AG04449 (cell line): ENCODE results near the gene MRPS23.

ENCODE experiments used
- CTCF ChIA-PET: fragments of 350-600 bp; formaldehyde crosslinking; extraction: SDS; loops from one replicate; lab custom pipeline; 2021; ENCODE audit warnings: antibody characterized with exemption; lab: Yijun Ruan, JAX
- POLR2A ChIA-PET: fragments of 400-600, 350-600 bp; formaldehyde crosslinking; extraction: SDS; loops from one replicate; lab custom pipeline; 2020; ENCODE audit warnings: antibody characterized with exemption, inconsistent platforms; lab: Yijun Ruan, JAX
- DNase-seq: peaks from one replicate; pipeline ENCODE4 v3.0.0-alpha.2; 2010; ENCODE audit warnings: low read depth, low spot score
- H3K4me3 ChIP-seq: 2 replicates; pipeline ENCODE4 v1.5.1; 2011; ENCODE audit warnings: low read depth, mild to moderate bottlenecking, control low read depth, low read length
- CTCF ChIP-seq: IDR thresholded peaks from one replicate; pipeline ENCODE4 v1.5.1; 2011; ENCODE audit warnings: mild to moderate bottlenecking, moderate library complexity, low read length, control low read depth, inconsistent platforms; ENCODE audit not compliant: insufficient read depth; ENCODE audit errors: missing control alignments

The MRPS23 gene

DNA sequence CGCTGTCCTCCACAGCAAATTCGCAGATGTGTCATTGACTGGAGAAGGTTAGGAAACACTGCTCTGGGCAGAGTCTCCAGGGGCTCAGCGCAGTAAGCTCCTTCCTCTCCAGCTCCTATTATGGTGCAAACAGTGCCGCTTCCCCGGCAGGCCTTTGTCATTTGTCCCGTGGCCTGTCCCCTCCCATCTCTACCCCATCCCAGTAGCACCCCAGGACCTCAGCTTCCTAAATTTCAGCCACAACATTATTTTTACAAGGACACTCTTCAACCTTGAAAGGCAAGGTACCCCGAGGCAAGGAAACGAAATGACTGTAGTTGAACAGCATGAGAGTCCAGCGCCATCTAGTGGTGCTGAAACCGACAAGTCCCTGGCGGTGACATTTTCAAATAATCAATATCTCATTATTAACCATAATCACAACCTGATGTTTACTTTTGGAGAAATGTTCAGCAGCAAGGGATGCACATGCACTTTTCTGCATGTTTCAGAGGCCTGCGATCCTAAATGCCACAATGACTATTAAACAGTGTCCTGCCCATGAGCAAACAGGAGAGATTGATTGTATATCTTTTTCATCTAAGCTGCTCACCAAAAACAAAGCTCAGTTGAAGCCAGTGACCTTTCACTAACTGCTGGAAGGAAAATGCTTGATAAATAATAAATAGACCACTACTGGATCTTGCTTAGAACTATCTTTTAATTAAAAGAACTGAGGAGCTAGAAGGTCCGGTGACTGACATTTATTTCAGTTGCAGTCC, 16.5 kb downstream of the MRPS23 start:
- no peak for DNase-seq
- peak; percentile 78 for TF ChIP-seq CTCF
- ChIA-PET CTCF (interaction anchor here (0.6 to 5.8 kb wide), 63 partner anchors 10 to 726 kb away, joined by 3 to 106 read pairs (median 3); partner anchors contain the start of genes MRPS23 and SRSF1), POLR2A (interaction anchor here (0.9 kb wide), 1 partner anchor 11 kb away, joined by 3 read pairs; no protein-coding TSS in a partner anchor)
- H3K4me3 ChIP-seq = peak overlapping the region; percentile 58

DNA sequence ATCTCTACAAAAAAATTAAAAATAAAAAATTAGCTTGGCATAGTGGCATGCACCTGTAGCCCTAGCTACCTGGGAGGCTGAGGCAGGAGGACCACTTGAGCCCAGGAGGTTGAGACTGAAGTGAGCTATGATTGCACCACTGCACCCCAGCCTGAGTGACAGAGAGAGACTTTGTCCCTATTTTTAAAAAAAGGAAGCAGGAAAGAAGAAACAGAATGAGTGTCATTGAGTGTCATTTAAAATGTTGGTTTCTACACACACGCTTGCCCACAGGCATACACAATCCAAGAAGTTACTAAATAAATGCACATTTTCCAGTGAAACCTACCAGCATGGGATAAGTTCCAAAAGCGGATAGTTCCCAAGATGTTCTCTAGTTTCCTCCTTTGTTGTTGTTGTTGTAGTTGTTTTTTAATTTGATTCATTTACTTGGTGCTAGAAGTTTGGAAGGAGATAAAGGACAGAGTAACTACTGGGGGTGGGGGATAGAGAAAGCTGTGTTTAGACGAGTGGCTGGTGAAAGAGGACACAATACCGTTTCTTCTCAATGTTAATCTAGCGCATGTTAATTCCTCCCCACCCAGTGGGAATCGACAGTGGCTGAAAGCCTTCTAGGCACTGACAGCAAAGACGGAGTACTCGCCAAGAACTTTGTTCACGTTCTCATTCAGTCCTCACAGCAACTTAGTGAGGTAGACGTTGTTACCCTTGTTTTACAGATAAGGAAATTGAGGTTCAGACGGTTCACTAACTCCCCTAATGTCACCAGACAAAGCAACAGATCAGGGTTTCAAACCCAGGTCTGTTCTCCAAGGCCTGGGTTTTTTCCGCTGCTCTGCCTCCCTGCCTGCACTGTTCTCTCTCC, 17.3 kb downstream of the MRPS23 start:
- ChIA-PET POLR2A (interaction anchor here (0.9 kb wide), 1 partner anchor 12 kb away, joined by 3 read pairs; no protein-coding TSS in a partner anchor), CTCF (interaction anchor here (0.6 to 5.8 kb wide), 45 partner anchors 11 to 725 kb away, joined by 3 to 106 read pairs (median 3); partner anchors contain the start of gene MRPS23)
- H3K4me3 ChIP-seq = no peak overlapping the region; the same call in 1 of the 2 replicates
- no peak for DNase-seq
- TF ChIP-seq CTCF = no peak

DNA sequence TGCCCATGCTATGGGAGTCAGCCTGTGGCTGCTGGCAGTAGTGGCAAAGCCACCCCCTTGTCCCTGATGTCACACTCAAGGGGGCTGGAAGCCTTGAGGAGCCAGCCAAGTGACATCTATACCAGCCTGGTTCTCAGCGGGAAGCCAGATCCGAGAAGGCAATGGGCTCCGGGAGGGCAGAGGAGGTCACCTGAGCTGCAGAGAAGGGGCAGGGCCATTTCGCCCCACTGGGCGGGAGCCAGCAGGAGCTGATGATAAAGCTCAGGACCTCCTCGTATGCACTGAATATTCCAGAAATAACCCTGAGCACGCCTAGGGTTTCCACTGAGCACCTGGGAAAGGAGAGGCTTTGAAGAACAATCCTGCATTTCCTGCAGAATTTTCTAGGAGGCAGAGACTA, 19.0 kb downstream of the MRPS23 start:
- no peak overlapping the region for H3K4me3 ChIP-seq
- ChIA-PET CTCF (interaction anchor here (3.7 to 5.8 kb wide), 2 partner anchors 13 to 703 kb away, joined by 53 to 106 read pairs; no protein-coding TSS in a partner anchor), POLR2A (no interaction called here)
- TF ChIP-seq CTCF = no peak
- no peak for DNase-seq

DNA sequence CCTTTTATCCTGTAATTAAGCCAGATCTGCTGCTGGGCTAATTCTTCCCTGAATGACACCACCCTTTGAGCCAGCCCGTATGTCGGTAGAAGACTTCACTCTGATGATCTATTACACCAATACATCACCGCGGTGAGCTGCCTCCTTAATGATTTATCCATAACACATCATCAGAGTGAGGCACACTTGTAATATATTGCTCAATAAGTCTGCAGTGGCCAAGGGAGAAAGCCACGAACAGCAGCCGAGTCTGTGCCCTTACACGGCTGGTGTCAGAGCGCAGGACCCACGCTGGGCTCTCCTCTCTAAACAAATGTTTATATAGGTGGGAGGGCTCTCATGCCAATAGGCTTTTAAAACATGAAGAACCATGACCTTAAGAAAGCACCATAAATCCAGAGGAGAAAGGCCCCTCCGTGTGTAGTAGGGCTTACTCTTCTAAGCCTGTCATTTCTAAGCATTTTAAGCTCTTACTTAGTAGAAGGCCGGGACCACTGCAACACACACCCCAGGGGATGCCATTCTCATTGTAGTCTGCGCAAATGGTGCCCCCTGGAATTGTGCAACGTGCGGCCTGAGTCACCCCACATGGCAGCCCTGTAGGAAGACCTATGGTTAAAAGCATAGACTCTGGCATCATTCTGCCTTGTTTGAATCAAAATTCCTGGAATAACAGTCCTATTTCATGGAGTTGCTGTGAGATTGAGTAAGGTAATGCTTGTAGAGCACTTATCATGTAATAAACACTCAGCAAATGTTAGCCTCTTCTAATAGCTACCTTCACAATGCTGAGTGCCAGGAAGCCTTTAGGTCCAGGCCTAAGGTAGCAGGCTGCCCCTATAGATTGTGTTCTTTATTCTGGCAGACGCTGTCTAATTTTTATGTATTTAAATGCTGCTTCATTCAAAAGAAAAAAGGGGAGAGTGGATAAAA, 26.1 kb downstream of the MRPS23 start:
- no peak for TF ChIP-seq CTCF
- no peak overlapping the region for H3K4me3 ChIP-seq
- DNase-seq = no peak
- ChIA-PET CTCF (interaction anchor here (0.6 to 10.9 kb wide), 4 partner anchors 10 to 152 kb away, joined by 3 to 80 read pairs (median 4); no protein-coding TSS in a partner anchor), POLR2A (no interaction called here)

DNA sequence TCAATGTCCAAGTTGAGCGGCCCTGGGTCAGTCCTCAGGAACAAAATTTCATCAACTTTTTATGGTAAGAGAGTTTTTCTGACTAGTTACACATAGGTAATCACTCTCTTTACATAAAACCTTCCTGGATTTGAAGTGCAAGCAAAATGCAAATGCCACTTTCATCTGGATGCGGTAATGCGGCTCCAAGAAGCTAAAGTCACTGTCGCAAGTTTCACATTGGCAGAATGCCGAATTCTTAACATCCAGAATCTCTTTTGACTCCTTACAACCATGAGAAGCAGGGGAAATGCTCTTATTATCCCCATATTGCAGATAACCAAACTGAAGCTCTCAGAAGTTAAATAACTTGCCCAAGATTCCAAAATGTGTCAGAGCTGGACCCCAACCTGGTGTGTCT, 30.0 kb downstream of the MRPS23 start:
- no peak for TF ChIP-seq CTCF
- H3K4me3 ChIP-seq = no peak overlapping the region
- ChIA-PET POLR2A (no interaction called here), CTCF (interaction anchor here (10.9 kb wide), 1 partner anchor 14 kb away, joined by 80 read pairs; no protein-coding TSS in a partner anchor)
- DNase-seq = no peak
